Sciatic nerve (tissue), 2 donors: ENCODE results near the gene ABCC2. TPM values are rescaled to one million over a fixed set of nuclear protein-coding genes. Genes with fewer than 3 reads are reported as not detected.
"Not testable (repeated sequence)": the region's sequence is repeated elsewhere in the genome, so short reads cannot be mapped to it uniquely, and the experiment has no call there.

Experiments
- ATAC-seq: fragments of 200-7000 bp; cut with Tn5 transposase; one replicate; pipeline ENCODE4 v1.9.1; 2020; ENCODE audit warnings: mild to moderate bottlenecking, moderate library complexity
- DNase-seq: peaks from one replicate; pipeline ENCODE4 v3.0.0-alpha.2; 2020; ENCODE audit warnings: low spot score
- intact Hi-C: fragments of 100-400 bp; cut with DNase I; formaldehyde crosslinking; loops from one replicate; pipeline ENCODE4 v1.14.2; 2022
- total RNA-seq: library from RNA; stranded (reverse); fragmentation: NEBNext Ultra II Directional; extraction: Animal tissue kit (Norgen Biotek cat#: 25700); gene quantifications from one replicate; pipeline ENCODE4 v1.2.1, GENCODE V29; 2021
- donor health status: DM: no; HTN: no; CAD: no.
- donor health status: DM: no; HTN: no; CAD: no.

Gene ABCC2
- 10.4 TPM for total RNA-seq

DNA sequence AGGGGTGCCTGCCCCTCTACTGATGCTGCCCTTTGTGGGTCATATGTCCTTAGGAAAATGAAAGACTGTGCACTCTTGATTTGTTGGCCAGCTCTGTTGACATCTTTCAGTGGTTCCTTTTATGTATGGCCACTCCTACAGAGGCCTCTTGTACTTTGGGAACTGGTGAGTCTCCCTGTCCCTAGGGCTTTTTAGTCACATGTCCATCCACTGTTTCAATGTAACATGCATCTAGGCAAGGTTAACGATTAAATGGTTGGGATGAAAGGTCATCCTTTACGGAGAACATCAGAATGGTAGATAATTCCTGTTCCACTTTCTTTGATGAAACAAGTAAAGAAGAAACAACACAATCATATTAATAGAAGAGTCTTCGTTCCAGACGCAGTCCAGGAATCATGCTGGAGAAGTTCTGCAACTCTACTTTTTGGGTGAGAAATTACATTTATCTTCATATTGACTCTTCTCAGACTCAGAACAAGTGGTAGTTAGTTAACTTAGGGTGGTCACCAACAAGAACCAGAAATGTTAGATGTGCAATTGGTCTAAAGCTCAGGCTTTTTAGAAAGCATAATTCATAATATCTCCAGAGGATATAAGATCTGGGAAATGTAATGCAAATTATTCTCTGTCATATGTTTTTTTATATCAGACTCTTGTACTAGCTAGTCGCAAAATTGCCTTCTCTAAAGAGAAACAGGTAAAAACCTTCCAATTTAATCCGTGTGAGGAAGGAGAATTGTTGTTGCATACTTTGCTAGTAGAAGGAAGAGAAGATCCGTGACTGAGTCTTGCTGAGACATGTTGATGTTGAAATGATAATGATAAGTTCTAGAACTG is at the start of gene ABCC2:
ABCC2 (plus strand) TSS at position 194 of the 840 bp plus-strand sequence; CDS start at position 399, 205 bp downstream.
- DNase-seq (no peak), ATAC-seq (no peak)
- intact Hi-C loops: no loop called here

DNA sequence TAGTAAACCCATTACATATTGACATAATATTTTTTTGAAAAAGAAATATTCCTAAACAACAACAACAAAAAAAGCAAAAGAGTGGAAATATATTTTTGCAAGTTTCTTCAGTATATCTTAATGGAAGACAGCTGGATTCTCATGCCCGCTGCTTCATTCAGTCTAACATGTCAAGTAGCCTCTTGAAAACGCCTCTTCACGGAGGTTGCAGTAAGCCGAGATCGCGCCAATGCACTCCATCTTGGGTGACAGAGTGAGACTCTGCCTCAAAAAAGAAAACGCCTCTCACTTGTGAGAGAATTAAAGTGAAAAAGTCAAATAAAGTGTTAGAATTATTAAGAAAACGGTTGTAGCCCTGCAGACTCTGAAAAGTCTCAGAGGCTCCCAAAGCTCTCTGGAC is 49.1 kb upstream of the ABCC2 start:
- DNase-seq (no peak), ATAC-seq (no peak)
- intact Hi-C loops: loop anchor here (5.0 kb wide), 1 partner anchor 1541 kb away; no protein-coding TSS in a partner anchor

DNA sequence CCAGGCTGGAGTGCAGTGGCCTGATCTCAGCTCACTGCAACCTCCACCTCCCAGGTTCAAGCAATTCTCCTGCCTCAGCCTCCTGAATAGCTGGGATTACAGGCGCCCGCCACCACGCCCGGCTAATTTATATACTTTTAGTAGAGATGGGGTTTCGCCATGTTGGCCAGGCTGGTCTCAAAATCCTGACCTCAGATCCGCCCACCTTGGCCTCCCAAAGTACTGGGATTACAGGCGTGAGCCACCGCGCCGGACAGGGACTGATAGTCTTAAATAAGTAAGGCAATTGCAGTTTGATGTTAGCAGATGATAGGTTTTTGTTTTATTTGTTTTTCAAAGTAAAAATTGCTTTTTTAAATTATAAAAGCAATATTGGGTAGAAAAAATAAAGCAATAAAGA is 48.3 kb upstream of the ABCC2 start:
- intact Hi-C loops: loop anchor here (5.0 kb wide), 1 partner anchor 1542 kb away; no protein-coding TSS in a partner anchor
- ATAC-seq, DNase-seq: not testable (repeated sequence)

DNA sequence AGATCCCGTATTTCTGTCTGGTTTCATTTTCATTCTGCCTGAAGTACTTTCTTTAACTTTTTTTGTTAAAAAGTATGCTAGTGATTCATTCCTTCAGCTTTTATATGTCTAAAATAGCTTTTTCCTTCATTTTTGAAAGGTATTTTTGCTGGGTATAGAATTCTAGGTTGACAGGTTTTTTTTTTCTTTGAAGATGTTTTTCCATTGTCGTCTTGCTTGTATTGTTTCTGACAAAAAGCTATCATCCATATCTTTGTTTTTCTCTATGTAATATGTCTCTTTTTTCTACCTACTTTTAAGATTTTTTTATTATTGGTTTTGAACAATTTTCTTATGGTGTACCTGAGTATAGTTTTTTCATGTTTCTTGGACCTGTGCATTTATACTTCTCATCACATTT is 42.2 kb upstream of the ABCC2 start:
- DNase-seq (no peak), ATAC-seq (no peak)
- intact Hi-C loops: no loop called here

- intact Hi-C loops: no loop called here
Observed at GRCh38 chr10:99740933-99741559, 41.4 kb upstream of the ABCC2 start.

GRCh38 chr10:99742254-99742653 is 40.2 kb upstream of the ABCC2 start:
- DNase-seq (no peak), ATAC-seq (no peak)
- intact Hi-C loops: no loop called here

More at GRCh38 chr10:99740933-99741559, 41.4 kb upstream of the ABCC2 start:
- ATAC-seq (no peak), DNase-seq (no peak)

- intact Hi-C loops: no loop called here
- ATAC-seq (no peak), DNase-seq (no peak)
Observed at GRCh38 chr10:99742701-99743100, 39.7 kb upstream of the ABCC2 start.

DNA sequence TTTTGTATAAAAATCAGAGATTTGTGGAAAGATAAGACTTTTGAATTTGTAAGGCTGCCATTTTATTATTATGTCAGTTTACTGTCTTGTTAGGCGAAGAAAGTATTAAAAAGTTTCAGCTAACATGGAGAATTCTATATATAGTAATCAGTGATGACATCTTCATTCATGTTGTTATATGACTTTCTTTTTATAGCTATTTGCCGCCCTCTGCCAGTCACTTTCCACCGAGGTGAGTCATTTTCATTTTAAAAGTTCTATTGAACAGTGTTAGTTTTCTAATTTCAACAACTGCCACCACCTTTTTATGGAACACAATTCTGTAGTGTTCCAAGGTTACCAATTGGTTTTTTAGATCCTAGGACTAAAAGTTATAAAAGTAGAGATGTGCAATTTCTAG is 38.6 kb upstream of the ABCC2 start:
- ATAC-seq: no peak
- no peak for DNase-seq
- intact Hi-C loops: no loop called here

DNA sequence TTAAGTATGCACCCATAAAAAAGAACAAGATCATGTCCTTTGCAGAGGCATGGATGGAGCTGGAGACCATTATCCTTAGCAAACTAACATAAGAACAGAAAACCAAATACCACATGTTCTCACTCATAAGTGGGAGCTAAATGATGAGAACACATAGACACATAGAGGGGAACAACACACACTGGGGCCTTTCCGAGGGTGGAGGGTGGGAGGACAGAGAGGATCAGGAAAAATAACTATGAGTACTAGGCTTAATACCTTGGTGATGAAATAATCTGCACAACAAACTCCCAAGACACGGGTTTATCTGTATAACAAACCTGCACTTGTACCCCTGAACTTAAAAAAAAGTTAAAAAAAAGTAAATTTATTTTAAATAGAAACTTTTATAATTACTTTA is 36.3 kb upstream of the ABCC2 start:
- intact Hi-C loops, ATAC-seq, DNase-seq: not testable (repeated sequence)

- intact Hi-C loops: no loop called here
- ATAC-seq: no peak
- DNase-seq: no peak
Observed at GRCh38 chr10:99748823-99749451, 33.5 kb upstream of the ABCC2 start.

- DNase-seq (no peak), ATAC-seq (no peak)
- intact Hi-C loops: no loop called here
Observed at GRCh38 chr10:99750641-99751040, 31.8 kb upstream of the ABCC2 start.

DNA sequence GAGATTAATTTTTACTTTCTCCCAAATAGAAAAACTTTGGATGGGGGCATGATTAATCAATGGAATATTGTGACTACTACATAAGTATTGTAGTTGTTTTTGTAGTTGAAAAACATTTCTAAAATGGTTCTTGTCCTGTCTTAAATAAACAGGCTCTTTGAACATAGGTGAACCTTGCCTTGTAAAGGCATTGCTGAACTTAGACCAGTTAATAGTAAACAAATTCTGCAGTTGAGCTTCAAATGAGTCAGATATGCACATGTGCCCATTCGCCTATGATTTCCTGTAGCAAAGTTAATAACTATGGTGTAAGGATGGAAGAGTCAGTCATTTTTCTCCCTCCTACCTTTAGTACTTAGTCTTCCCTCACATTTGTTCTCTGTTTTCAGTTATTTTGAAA is 27.8 kb upstream of the ABCC2 start:
- DNase-seq (no peak), ATAC-seq (no peak)
- intact Hi-C loops: no loop called here

DNA sequence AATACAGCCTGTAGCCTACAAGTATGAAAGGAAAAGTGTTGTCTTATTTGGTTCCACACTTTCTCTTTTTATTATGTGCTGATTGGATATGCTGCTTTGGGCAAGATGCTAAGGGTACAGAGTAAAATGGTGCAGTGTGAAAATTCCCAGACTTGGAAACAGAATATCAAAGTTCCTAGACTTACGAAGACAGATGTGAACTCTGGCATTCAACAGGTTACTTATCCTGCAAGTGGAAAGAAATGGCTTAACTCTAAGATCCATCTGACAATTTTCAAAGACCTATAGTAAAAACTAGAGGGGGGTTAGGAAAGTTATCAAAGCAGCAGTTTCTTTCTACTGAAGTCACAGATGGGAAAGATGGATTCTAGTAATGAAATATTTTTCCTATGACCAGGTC is 26.3 kb upstream of the ABCC2 start:
- DNase-seq (no peak), ATAC-seq (no peak)
- intact Hi-C loops: no loop called here

- DNase-seq (no peak), ATAC-seq (no peak)
- intact Hi-C loops: no loop called here
Observed at GRCh38 chr10:99758211-99758891, 24.1 kb upstream of the ABCC2 start.

- ATAC-seq (no peak), DNase-seq (no peak)
- intact Hi-C loops: no loop called here
Observed at GRCh38 chr10:99760321-99760720, 22.1 kb upstream of the ABCC2 start.

DNA sequence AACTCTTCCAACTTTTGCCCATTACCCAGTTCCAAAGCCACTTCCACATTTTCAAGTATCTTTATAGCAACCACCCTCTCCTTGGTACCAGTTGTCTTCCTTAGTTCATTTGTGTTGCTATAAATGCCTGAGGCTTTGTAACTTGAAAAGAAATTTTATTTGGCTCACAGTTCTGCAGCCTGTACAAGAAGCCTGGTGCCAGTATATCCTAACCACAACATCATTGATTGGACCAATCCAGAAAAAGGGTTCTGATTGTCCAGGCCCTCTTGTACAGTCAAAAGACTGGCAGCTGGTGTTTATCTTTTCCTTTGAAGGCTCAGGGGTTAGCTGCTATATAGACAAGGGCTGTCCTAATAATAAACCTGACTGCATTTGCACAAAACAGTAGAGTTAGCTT is 21.1 kb upstream of the ABCC2 start:
- intact Hi-C loops: no loop called here
- ATAC-seq: no peak
- no peak for DNase-seq

GRCh38 chr10:99765672-99766301 is 16.7 kb upstream of the ABCC2 start:
- ATAC-seq (no peak), DNase-seq (no peak)
- intact Hi-C loops: no loop called here

- ATAC-seq (no peak), DNase-seq (no peak)
- intact Hi-C loops: no loop called here
Observed at GRCh38 chr10:99766302-99766681, 16.1 kb upstream of the ABCC2 start.

DNA sequence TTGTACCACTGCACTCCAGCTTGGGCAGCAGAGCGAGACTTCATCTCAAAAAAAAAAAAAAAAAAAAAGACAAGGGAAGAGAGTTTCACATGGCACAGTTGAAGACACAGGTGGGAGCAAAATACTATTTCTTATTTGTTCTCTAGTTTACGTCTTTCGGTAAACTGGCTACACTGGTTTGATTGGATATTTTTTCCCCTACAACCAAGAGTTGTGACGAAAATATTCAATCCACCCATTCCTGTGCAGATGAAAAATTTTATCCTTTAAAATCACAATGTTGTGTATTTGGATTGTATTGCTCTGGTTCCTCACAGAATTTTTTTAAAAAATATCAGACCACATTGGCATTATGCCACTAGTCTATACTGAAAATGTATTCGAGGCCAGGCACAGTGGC is 14.5 kb upstream of the ABCC2 start:
- intact Hi-C loops: no loop called here
- ATAC-seq (no peak), DNase-seq (no peak)
